Thyroid gland (tissue), 4 donors: ENCODE results near the gene NFYB. TPM values are rescaled to one million over a fixed set of nuclear protein-coding genes. Genes with fewer than 3 reads are reported as not detected.

Experiments used
- DNase-seq, 2 donors: peaks; one replicate each; pipeline ENCODE4 v3.0.0-alpha.2; 2019
- H3K27ac ChIP-seq, 3 donors: fragments of 200-600 bp; sonication (generic); 1 replicate in 2 of 3; 2 replicates in 1 of 3; pipeline ENCODE4 v1.5.1; 2016 to 2019; ENCODE audit warnings: mild to moderate bottlenecking in 1 of 3, moderate library complexity in 1 of 3
- H3K27me3 ChIP-seq: fragments of 200-600 bp; sonication (generic); one replicate; pipeline ENCODE4 v1.5.1; 2019
- H3K36me3 ChIP-seq, 2 donors: fragments of 200-600 bp; sonication (generic); one replicate each; pipeline ENCODE4 v1.5.1; 2016 to 2019
- H3K4me1 ChIP-seq, 2 donors: fragments of 200-600 bp; sonication (generic); one replicate each; pipeline ENCODE4 v1.5.1; 2017 to 2019
- H3K4me3 ChIP-seq, 3 donors: fragments of 200-600 bp; sonication (generic); replicated peaks in 1 of 3; 1 replicate in 2 of 3; 2 replicates in 1 of 3; pipeline ENCODE4 v1.5.1; 2016; ENCODE audit warnings: mild to moderate bottlenecking in 1 of 3
- H3K9me3 ChIP-seq: fragments of 200-600 bp; sonication (generic); one replicate; pipeline ENCODE4 v1.5.1; 2017
- CTCF ChIP-seq, 6 experiments: fragments of 200-600 bp in 3 of 6; fragments of 450-650 bp in 3 of 6; sonication (generic) in 3 of 6; IDR thresholded peaks; one replicate each; pipeline ENCODE4 v1.5.1; 2016 to 2019; ENCODE audit warnings: antibody characterized with exemption in 6 of 6, mild to moderate bottlenecking in 2 of 6, inconsistent platforms in 1 of 6, moderate library complexity in 1 of 6
- POLR2A ChIP-seq, 2 donors: fragments of 450-650 bp; IDR thresholded peaks; one replicate each; pipeline ENCODE4 v1.6.1; 2017; ENCODE audit warnings: antibody characterized with exemption in 2 of 2, mild to moderate bottlenecking in 2 of 2, moderate library complexity in 1 of 2
- WGBS, 2 donors: methylation state at CpG; one replicate each; pipeline ENCODE4 v1.1.5; 2017; 5-methylcytosine and 5-hydroxymethylcytosine counted together
- intact Hi-C: fragments of 100-400 bp; cut with DNase I; formaldehyde crosslinking; loops from one replicate; pipeline ENCODE4 v1.15.1; 2023
- total RNA-seq, 4 donors: library from RNA; depleted of rRNA; stranded (reverse); fragments of >200 nt; gene quantifications; one replicate each; pipeline ENCODE4 v1.2.3, GENCODE V29; 2016

NFYB gene
- total RNA-seq, 4 donors from 2014 or later: 24.7 to 53.1 (median 37.1) TPM

- Histone ChIP-seq H3K9me3 (no peaks in the 10 kb centered on the region), H3K27ac (no peak overlapping the region), H3K27me3 (no peaks in the 10 kb centered on the region), H3K36me3 (no peaks in the 10 kb centered on the region), H3K4me3 (no peak overlapping the region), H3K4me1 (peaks cover 18 to 37% of the 10 kb centered on the region in 2 donors)
- TF ChIP-seq POLR2A (IDR thresholded peaks at IDR 0.05) (no peak), CTCF (IDR thresholded peaks at IDR 0.05) (no peak)
- intact Hi-C loops: no loop called here
- DNase-seq: no peak
- 64 to 65% methylated on average over 7 of the region's 7 CpGs for WGBS, 2 donors
These were observed 5.6 kb downstream of the NFYB start for GRCh38 chr12:104132351-104132956.

GRCh38 chr12:104131609-104132008 lies 6.4 kb downstream of the NFYB start:
- no peak overlapping the region for H3K27ac ChIP-seq
- H3K4me3 ChIP-seq: no peak overlapping the region
- WGBS, 2 donors: 97% methylated on average over 4 of the region's 4 CpGs
- intact Hi-C loops: no loop called here
- no peaks in the 10 kb centered on the region for H3K27me3 ChIP-seq
- no peak for DNase-seq
- peaks cover 14 to 36% of the 10 kb centered on the region in 2 donors for H3K4me1 ChIP-seq
- no peaks in the 10 kb centered on the region for H3K36me3 ChIP-seq
- TF ChIP-seq CTCF (IDR thresholded peaks at IDR 0.05) (no peak), POLR2A (IDR thresholded peaks at IDR 0.05) (no peak)
- H3K9me3 ChIP-seq: no peaks in the 10 kb centered on the region

DNA sequence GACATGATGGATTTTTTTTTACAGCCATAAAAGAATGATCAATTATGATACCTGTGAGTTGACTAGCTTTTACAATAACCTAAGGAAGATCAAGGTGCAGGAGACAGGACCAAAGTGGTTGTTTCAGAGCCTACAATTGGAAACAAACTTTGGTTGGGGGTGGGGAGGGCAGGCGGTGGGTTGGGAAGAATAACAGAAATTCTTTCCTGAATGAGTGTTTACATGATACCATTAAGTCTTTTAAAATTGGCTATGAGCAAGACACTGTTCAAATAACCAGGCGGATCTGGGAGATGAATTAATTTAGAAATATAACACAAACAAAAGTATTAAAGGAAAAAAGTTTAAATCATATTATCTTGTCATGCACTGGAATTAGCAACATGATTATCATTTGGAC lies 7.2 kb downstream of the NFYB start:
- intact Hi-C loops: no loop called here
- no peaks in the 10 kb centered on the region for H3K9me3 ChIP-seq
- H3K27ac ChIP-seq: no peak overlapping the region
- TF ChIP-seq POLR2A (IDR thresholded peaks at IDR 0.05) (no peak), CTCF (IDR thresholded peaks at IDR 0.05) (no peak)
- WGBS, 2 donors: 70 to 81% methylated on average over 2 of the region's 2 CpGs
- no peak overlapping the region for H3K4me3 ChIP-seq
- no peak for DNase-seq
- H3K27me3 ChIP-seq: no peaks in the 10 kb centered on the region
- H3K36me3 ChIP-seq: peaks cover 0 to 2% of the 10 kb centered on the region in 2 donors
- H3K4me1 ChIP-seq: peaks cover 7 to 27% of the 10 kb centered on the region in 2 donors

- Histone ChIP-seq H3K27me3 (no peaks in the 10 kb centered on the region), H3K4me1 (peaks cover 0 to 14% of the 10 kb centered on the region in 2 donors), H3K36me3 (peaks cover 0 to 10% of the 10 kb centered on the region in 2 donors), H3K27ac (no peak overlapping the region), H3K9me3 (no peaks in the 10 kb centered on the region), H3K4me3 (no peak overlapping the region)
- intact Hi-C loops: no loop called here
- TF ChIP-seq CTCF (IDR thresholded peaks at IDR 0.05) (no peak), POLR2A (IDR thresholded peaks at IDR 0.05) (no peak)
- WGBS, 2 donors: 92 to 97% methylated on average over 3 of the region's 3 CpGs
- no peak for DNase-seq
These were observed 11.5 kb downstream of the NFYB start for GRCh38 chr12:104126548-104126947.

DNA sequence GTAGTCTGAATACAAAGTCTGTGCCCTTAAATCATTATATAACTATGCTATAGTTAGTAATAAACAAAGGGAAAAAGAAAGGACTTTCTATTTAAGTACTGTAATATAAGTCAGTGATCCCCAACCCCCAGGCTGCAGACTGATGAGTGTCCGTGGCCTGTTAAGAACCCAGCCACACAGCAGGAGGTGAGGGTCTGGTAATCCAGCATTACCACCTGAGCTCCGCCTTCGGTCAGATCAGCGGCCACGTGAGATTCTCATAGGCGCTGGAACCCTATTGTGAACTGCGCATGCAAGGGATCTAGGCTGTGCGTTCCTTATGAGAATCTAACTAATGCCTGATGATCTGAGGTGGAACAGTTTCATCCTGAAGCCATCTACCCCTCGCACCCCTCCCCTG lies 15.7 kb downstream of the NFYB start:
- intact Hi-C loops: no loop called here
- peaks cover 0 to 15% of the 10 kb centered on the region in 2 donors for H3K36me3 ChIP-seq
- H3K9me3 ChIP-seq: no peaks in the 10 kb centered on the region

More for the DNA sequence above, 15.7 kb downstream of the NFYB start:
- no peak for DNase-seq
- Histone ChIP-seq H3K4me3 (no peak overlapping the region), H3K4me1 (no peaks in the 10 kb centered on the region), H3K27me3 (no peaks in the 10 kb centered on the region), H3K27ac (no peak overlapping the region)
- 93 to 94% methylated on average over 9 of the region's 9 CpGs for WGBS, 2 donors
- no peak for TF ChIP-seq CTCF (IDR thresholded peaks at IDR 0.05)
- TF ChIP-seq POLR2A (IDR thresholded peaks at IDR 0.05): no peak
